GM12873 (cell line): ENCODE results near the gene ANKRD33B.

Experiments
- TF ChIP-seq, protein P1 (sequence below): IDR thresholded peaks from 2 replicates; pipeline ENCODE4 v1.5.1; 2012; ENCODE audit warnings: low read depth, mild to moderate bottlenecking, moderate library complexity, low read length, control low read depth; ENCODE audit not compliant: insufficient read depth; ENCODE audit errors: missing control alignments

Gene ANKRD33B

DNA sequence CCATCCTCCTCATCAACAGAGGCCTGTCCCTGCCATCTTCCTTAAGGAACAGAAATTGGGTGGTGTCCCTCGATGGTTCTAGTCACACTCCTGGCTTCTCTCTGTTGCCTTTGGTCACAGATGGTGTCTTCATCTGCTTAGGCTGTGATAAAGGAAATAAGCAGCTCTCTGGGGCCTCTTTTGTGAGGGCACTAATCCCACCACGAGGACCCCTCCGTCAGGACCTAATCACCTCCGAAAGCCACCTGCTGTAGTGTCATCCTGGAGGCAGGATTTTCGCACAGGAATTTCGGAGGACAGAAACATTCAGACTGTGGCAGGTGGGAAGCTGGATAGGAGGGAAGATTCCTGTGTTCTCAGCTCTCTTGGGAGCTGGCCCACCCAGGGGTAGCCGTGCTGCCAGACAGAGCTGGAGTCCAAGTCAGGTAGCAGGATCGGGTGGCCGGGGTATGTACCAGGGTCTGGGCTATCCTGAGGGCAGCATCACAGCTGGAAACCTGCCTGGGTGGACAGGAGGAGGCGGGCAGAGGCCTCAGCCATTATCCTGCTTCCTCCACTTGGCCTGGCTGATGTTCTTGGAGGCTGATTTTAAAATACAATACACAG is 59.5 kb downstream of the ANKRD33B start:
- TF ChIP-seq, protein P1, sequence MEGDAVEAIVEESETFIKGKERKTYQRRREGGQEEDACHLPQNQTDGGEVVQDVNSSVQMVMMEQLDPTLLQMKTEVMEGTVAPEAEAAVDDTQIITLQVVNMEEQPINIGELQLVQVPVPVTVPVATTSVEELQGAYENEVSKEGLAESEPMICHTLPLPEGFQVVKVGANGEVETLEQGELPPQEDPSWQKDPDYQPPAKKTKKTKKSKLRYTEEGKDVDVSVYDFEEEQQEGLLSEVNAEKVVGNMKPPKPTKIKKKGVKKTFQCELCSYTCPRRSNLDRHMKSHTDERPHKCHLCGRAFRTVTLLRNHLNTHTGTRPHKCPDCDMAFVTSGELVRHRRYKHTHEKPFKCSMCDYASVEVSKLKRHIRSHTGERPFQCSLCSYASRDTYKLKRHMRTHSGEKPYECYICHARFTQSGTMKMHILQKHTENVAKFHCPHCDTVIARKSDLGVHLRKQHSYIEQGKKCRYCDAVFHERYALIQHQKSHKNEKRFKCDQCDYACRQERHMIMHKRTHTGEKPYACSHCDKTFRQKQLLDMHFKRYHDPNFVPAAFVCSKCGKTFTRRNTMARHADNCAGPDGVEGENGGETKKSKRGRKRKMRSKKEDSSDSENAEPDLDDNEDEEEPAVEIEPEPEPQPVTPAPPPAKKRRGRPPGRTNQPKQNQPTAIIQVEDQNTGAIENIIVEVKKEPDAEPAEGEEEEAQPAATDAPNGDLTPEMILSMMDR: no peak

DNA sequence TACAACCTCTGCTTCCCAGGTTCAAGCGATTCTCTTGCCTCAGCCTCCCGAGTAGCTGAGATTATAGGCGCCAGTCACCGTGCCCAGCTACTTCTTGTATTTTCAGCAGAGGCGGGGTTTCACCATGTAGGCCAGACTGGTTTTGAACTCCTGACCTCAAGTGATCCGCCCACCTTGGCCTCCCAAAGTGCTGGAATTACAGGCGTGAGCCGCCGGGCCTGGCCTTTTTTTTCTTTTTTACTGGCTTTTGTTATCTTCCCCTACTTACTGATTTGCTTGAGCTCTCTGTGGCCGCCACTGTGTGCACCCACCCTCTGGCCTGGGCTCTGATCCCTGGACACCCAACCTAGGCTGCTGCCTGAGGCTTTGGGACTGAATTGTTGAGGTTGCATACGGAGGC is 60.3 kb downstream of the ANKRD33B start:
- TF ChIP-seq, protein P1: no peak

DNA sequence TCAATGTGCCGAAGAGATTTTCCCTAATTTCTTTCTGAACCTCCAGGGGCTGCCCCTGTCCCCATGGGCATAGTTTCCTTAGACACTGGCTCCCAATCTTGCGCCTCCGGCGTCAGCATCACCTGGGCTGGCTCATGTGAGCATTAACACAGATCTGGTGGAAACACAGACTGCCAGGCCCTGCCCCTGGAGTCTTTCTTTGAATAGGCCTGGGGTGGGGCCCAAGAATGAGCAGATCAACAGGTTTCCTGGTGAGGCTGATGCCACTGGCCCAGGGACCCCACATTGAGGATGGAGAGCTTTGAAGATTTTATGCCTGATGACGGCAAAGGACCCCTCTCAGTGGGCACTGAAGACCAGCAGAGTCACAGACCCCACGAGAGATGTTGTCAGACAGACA is 60.8 kb downstream of the ANKRD33B start:
- TF ChIP-seq, protein P1: no peak

DNA sequence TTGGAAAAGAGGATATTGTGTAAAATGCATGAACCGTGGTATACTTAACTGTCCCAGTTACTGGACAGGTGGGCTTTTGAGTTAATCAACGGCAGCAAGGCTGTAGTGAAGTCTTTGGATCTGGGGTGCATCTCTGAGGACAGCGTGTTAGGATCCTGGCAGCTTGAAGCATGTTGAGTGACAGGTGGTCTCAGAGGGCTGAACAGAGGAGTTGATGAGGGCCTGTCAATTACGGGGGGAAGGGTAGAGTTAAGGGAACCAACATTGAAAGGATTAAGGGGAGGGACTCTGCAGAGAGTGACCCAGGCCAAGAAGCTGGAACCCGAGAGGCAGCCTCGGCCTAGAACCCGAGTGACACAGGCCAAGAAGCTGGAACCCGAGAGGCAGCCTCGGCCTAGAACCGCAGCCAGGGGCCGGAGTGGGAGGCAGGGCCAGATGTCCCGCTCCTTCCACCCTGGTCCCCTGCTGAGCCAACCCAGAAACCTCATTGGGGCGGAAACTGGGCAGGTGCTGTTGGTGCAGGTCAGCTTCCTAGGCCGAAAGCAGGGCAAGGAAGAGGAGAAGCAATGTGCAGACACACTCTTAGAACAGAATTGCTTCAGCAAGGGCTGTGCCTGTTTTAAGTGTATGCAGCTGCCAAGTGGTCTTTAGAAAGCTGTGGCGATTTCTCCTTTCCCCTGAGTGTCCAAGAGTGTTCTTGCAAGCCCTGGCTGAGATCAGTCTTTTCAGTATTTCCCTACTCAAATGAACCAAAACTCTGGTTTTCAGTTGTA is 62.0 kb downstream of the ANKRD33B start:
- TF ChIP-seq, protein P1: no peak

DNA sequence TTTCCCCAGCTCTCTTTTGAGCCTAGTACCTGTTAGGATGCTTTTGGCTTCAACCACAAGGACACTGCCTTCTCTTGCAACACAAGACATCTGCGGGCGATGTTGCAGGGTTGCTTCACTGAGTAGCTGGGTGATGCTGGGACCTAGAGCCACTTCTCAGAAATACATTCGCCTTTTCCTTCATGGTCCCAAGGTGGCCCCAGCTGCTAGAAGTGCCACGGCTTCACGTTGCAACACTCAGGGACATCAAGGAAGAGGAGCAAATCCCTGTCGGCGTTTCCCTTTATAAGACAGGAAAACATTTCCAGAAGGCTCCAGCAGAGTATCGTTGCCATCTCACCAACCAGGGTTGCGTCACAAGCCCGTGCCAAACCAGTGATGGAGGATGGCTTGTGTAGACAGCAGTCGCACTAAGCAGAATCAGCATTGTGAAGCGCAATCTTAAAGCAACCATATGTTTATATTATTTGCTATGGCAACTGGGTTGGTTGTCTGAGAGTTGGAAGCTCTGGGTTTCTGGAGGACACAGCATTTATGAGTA is 62.7 kb downstream of the ANKRD33B start:
- TF ChIP-seq, protein P1: no peak

DNA sequence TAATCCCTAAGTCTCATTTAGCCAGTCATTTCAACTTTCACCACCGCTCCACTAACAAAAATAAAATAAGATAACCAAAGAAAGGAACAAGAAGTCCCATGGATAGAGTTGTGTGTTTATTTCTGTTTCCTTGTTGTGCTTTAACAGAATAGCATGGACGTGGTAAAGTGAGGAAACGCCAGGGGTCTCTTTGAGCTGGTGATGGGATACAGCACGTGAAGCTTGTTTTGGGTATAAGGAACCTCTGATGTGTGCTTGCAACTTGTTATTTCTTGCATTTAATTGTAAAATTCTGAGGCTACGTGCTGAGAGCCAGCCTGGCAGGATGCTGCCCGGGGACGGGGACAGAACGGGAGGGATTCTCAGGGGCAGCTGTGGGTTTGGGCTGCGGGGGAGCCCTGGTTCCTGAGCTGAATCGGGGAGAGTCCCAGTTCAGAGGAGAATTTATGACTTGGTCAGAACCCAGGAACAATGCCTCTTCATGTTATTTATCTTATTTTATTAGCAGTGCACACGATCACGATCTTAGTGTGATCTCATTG is 63.4 kb downstream of the ANKRD33B start:
- TF ChIP-seq, protein P1: no peak

DNA sequence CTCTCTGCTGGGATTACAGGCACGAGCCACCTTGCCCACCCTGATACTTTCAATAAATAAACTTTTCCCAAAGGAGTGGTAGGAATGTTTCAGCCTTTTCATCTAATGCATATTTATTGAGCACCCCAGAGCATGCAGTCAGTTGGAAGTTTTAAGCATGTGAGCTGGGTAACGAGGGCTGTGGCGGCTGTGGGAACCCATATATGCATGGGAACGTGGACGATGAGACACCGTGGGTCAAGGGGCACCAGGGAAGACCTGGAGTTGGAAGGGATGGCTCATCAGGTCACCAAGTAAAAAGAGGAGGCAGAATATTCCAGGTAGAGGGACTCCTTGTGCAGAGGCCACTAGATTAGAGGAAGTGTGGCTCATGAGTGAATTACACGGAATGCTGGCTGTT is 64.7 kb downstream of the ANKRD33B start:
- TF ChIP-seq, protein P1: no peak
